ENCODE measurements around the gene DCUN1D4.
"Not testable (repeated sequence)": the region's sequence is repeated elsewhere in the genome, so short reads cannot be mapped to it uniquely, and the experiment has no call there.

DCUN1D4 gene

DNA sequence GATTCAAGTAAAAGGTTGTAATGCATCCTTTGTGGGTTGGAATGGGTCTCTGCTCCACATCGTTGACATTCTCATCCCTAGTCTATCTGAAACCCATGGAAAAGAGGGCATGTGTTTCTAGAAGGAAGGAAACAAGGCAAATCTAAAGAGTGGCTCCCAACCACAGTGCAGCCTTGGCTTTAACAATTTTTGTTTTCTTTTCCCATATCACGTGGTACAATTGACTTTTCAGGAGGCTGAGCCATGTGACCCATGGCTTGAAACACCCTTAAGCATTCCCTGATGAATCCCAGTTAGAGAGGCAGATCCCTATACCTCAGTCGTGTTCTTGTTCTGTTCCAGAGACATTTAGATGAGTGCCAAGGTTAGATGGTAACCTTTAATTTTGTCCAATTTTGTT lies 12.8 kb downstream of the DCUN1D4 start:
- DNase-seq: no peak

- DNase-seq: no peak
Observed at GRCh38 chr4:51858605-51859202, 15.8 kb downstream of the DCUN1D4 start.

DNA sequence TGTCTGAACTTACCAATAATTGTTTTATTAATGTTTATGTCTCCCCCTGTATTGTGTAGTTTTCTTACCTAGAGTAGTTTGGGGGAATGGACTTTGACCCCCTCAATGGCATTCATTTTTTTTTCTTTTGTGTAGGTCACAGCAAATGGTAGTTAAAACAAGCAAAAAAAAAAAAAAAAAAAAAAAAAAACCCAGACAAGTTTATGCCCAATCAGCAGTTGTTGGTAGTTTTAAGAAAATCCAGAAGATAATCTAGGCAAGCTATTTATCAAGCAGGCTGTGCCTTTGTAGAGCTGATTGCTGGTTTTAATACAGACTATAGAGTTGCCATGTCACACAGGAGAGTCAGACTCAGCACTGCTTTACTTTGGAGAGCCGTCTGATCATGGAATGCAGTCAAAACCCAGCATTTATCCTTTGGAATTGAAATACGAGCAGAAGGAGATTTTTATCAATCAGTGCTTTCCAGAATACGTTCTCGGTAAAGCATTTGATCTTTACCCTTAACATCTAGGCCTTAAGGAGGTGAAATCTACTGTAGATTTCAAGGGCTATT lies 16.6 kb downstream of the DCUN1D4 start:
- DNase-seq: no peak

GRCh38 chr4:51862199-51862598 lies 19.2 kb downstream of the DCUN1D4 start:
- DNase-seq: no peak

GRCh38 chr4:51862781-51863180 lies 19.8 kb downstream of the DCUN1D4 start:
- no peak for DNase-seq

GRCh38 chr4:51865717-51866116 lies 22.8 kb downstream of the DCUN1D4 start:
- no peak for DNase-seq

DNA sequence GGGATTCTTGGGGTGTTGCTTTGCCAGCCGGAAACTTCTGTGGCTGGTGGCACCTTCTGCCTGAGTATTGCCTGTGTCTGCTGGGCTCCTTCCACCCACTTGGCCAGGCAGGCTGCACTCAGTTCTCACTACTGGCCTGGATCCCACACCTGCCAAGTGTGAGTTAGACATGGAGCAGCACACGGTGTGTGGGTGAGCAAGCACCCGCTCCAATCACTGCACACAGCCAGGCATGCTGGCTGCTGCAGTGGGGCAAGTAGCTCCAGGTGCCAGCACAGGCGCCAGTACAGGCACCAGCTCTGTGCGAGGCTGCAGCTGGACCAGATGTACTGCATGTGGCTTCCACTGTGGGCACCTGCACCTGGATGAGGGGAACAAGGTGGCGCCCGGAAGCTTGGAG lies 23.9 kb downstream of the DCUN1D4 start:
- DNase-seq: no peak

DNA sequence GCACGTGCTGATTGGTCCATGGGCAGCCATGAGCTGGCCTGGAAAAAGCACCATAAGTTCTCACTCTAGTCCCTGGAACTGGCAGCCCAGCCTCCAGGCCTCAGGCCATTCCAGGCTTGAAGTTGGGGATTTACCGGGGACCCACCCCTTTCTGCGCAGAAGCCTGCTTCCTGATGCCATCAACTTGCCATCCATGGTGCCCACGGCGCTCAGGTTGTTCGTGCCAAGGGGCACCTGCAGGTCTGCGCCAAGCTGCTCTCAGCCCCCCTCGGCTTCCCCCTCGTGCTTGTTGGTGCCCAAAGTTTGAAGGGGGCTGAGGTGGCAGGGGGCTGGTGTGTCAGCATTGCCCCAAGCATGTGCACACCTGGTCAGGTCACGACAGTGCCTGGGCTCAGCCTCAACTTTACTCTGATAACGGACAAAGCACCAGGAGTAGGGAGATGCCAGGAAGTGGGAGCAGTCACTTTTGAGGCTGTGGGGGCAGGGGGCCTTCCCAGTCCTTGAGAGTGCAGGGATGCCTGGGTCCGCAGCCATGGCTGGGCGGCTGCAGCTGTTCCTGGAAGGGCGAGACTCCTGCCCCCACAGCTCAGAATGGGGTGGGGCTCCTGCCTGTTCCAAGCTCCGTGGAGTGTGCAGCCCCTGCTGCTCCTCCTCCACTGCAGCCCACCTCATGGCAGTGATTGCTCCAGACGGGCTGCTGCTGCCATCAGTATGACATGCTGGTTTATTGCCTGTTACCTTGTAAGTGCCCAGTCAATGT lies 24.9 kb downstream of the DCUN1D4 start:
- no peak for DNase-seq

- no peak for DNase-seq
Observed at GRCh38 chr4:51868449-51868847, 25.5 kb downstream of the DCUN1D4 start.

DNA sequence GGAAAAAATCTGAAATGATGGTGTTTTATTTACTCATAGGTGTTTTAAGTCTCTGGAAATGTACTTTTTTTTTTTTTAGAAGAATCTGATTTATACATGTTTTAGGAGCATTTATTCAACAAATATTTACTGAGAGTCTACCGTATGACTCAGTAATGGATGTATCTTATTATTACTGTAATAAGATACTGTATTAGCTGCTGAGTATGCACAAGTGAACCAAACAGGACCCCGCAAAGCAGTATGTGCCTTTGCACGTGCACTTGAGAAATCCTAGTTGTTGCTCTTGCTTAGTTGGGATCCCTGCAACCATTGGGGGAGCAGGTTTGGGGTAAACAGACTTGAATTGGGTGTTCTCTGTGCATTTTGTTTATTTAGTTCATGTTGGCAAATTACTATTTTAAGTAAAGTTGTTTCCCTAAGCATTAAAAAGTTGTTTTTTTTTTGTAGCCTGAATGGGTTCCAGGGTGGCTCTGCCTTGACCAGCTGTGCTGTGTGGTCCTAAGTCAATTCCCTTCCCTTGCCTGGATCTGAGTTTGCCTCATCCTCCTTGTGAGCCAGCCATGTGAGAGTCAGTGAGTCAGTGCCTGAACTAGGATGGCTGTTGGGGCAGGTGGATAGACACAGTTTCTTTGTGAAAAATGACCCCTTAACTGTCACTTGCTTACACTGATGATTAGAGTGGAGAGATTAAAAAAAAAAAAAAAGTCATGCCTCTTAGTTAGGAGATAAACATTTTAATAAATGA lies 27.7 kb downstream of the DCUN1D4 start:
- DNase-seq: no peak

DNA sequence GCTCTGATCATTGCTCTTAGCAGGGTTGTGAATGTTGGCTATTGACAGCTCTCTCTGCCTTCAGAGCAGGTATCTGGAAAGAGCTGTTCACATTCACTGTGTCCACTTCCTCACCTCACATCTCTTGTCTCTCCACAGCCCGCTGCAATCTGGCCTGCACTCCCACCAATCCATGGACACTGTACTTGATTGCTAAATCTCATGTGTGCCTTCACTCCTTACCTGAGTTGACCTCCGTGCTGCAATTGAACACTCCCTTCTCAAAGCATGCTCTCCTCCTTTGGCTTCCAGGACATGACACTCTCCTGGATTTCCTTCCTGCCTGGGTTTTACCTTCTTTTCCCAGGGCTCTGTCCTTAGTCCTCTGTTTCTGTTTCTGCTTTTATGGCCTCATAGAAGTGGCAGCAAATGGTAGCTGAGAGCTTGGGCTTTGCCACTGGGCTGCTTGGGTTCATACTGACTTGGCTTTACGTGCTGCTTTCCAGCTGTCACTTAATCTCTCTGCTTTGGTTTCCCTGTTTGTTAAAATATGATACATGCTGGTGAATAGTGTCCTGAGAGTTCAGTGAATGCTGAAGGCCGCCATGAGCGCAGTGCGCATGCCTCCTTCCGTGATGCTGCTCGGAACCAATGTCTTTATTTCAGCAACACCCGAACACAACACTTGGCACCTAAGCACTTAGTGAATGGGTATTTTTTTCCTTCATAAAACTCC lies 29.5 kb downstream of the DCUN1D4 start:
- no peak for DNase-seq

- DNase-seq: no peak
Observed at GRCh38 chr4:51874551-51874950, 31.6 kb downstream of the DCUN1D4 start.

DNA sequence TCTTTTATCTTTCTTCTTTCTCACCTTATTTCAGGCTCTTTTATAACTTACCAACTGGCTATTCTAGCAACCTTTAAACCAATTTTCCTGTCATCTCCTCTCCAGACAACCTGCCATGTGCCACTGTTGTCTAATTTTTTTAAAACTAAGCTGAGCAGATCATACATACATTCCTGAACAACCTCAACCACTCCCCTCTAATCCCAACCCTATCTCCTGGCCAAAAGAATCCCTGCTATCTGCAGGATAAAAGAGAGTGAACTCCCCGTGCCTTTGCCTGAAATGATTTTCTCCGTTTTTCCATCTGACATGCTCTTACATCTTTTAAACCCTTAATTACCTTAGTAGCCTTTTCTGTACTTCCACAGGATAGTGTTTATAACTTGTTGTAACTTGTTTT lies 35.5 kb downstream of the DCUN1D4 start:
- no peak for DNase-seq

DNA sequence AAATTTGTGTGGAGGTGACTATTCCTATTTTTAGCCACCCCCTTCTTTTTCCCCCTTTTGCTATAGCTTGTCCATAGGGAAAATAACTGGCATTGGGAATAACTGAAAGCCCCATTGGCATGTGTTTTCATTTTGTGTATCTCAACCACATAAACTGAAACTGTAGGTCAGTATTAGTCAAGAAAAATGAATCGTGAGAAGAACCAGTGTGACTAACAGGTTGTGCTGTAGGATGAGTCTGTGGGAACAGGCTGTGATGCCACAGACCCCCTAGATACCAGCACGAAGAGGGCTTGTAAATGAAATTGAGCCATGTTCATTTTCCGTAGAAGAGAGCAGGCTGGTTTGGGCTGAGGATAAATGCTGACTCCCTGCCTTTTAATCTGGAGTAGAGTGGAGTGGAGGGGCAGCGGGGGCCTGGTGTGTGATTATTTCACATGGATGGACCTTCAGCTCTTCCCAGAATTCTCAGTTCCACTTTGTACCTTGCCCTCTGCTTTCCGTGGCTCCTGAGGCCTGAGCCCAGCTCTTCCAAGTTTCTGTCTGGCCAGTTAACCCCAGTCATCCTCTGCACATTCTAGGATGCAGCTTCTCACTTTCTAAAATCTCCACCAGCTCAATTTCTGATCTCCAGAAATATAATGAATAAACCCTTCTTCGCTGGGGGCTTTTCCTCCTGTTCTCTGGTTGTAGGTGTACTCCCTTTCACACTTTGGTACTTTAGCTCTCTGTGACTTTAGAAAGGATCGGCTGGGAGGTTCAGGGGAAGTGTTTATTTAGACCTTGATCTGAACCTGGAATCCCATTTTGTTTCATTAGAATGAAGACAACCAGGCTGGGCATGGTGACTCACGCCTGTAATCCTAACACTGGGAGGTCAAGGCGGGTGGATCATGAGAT lies 37.3 kb downstream of the DCUN1D4 start:
- no peak for DNase-seq

GRCh38 chr4:51884055-51884454 lies 41.1 kb downstream of the DCUN1D4 start:
- DNase-seq: no peak

GRCh38 chr4:51884606-51885005 lies 41.7 kb downstream of the DCUN1D4 start:
- DNase-seq: no peak

GRCh38 chr4:51885363-51885762 lies 42.4 kb downstream of the DCUN1D4 start:
- no peak for DNase-seq

- no peak for DNase-seq
Observed at GRCh38 chr4:51890760-51891159, 47.8 kb downstream of the DCUN1D4 start.

DNA sequence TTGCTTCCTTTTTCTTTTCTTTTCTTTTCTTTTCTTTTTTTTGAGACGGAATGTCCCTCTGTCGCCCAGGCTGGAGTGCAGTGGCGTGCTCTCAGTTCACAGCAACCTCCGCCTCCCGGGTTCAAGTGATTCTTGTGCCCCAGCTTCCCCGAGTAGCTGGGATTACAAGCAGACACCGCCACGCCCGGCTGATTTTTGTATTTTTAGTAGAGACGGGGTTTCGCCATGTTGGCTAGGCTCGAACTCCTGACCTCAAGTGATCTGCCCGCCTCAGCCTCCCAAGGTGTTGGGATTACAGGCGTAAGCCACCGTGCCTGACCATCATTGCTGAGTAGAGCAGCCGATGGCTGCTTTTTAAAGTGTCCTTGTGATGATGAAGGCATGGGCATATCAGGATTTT lies 50.4 kb downstream of the DCUN1D4 start:
- DNase-seq: not testable (repeated sequence)

- DNase-seq: no peak
Observed at GRCh38 chr4:51894059-51894645, 51.2 kb downstream of the DCUN1D4 start.

DNA sequence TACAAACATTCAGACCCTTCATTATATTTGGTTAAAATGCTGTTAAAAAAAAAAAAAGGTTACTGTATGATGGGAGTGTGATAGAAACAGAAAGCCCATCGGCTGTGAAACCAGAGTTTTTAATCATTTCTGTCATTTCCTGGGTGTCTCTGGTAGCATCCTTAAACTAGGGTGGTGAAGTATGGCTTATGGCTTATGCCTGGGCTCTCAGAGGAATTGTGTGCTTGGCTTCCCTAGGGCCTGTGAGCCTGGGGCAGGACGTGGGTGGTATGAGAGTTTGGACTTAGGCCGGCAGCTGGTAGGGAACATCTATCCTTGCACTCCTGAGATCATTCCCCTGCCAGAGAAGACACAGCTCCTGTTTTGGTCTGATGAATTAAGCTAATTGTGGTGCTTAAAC lies 52.2 kb downstream of the DCUN1D4 start:
- no peak for DNase-seq
